ENCODE measurements around the gene CLDN14. TPM values are rescaled to one million over a fixed set of nuclear protein-coding genes. Genes with fewer than 3 reads are reported as not detected.
"Not testable (repeated sequence)": the region's sequence is repeated elsewhere in the genome, so short reads cannot be mapped to it uniquely, and the experiment has no call there.

CLDN14 gene
- total and polyA plus RNA-seq, 8 donors = 0.38 to 3.3 (median 0.92) TPM

- Histone ChIP-seq H3K27me3 (no peaks in the 10 kb centered on the region), H3K4me1 (peaks cover 12 to 20% (median 17%) of the 10 kb centered on the region in 3 donors), H3K36me3 (no peaks in the 10 kb centered on the region), H3K4me3 (no peak overlapping the region), H3K27ac (no peak overlapping the region), H3K9me3 (no peaks in the 10 kb centered on the region)
- intact Hi-C loops (cut with DNase I) = no loop called here
- no peak for DNase-seq
- FAIRE-seq = no peak
- WGBS, 2 donors = 67 to 70% methylated on average over 4 of the region's 4 CpGs
- TF ChIP-seq CTCF (IDR thresholded peaks at IDR 0.05) = no peak
- ATAC-seq = peak in 1 of 4 donors; percentile 46
Measured at GRCh38 chr21:36477001-36477400, 2.9 kb downstream of the CLDN14 start.

DNA sequence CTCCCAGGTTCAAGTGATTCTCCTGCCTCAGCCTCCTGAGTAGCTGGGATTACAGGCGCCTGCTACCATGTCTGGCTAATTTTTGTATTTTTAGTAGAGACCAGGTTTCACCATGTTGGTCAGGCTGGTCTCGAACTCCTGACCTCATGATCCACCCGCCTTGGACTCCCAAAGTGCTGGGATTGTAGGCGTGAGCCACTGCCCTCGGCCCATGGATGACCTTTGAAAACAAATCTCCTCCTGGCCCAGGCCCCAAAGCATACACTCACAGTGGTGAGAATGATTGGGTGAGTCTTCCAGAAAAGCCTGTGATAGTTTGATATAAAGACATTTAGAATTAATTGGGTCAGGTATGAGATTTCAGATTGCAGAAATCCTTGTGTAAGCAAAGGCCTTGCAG, 3.4 kb downstream of the CLDN14 start:
- H3K36me3 ChIP-seq; H3K9me3 ChIP-seq; H3K27ac ChIP-seq; FAIRE-seq; H3K27me3 ChIP-seq; DNase-seq; H3K4me3 ChIP-seq; ATAC-seq; intact Hi-C loops (cut with DNase I): not testable (repeated sequence)
- 82 to 87% methylated on average over 5 of the region's 5 CpGs for WGBS, 2 donors
- H3K4me1 ChIP-seq = peaks cover 9 to 16% (median 16%) of the 10 kb centered on the region in 3 donors

- H3K4me3 ChIP-seq = no peak overlapping the region
- no peaks in the 10 kb centered on the region for H3K9me3 ChIP-seq
- FAIRE-seq (no peak), DNase-seq (no peak), ATAC-seq (no peak)
- H3K27ac ChIP-seq = no peak overlapping the region
- intact Hi-C loops (cut with DNase I) = no loop called here
- TF ChIP-seq CTCF (IDR thresholded peaks at IDR 0.05) = no peak
- WGBS, 2 donors = 78 to 85% methylated on average over 6 of the region's 6 CpGs
- no peaks in the 10 kb centered on the region for H3K36me3 ChIP-seq
- H3K27me3 ChIP-seq = no peaks in the 10 kb centered on the region
- H3K4me1 ChIP-seq = peaks cover 2 to 5% (median 4%) of the 10 kb centered on the region in 3 donors
Measured at GRCh38 chr21:36474591-36474990, 5.3 kb downstream of the CLDN14 start.

DNA sequence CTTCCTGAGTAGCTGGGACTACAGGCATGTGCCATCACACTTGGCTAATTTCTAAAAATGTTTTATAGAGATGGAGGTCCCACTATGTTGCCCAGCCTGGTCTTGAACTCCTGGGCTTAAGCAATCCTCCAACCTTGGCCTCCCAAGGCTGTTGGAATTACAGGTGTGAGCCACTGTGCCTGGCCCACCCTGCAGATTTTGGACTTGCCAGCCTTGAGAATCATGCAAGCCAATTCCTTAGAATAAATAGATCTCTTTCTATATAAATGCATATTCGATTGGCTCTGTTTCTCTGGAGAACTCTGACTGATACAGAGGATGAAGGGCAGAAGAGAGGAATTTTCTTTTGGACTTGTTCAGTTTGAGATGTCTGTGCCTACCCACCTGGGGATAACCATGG, 6.7 kb downstream of the CLDN14 start:
- 83 to 84% methylated on average over 1 of the region's 1 CpG for WGBS, 2 donors
- Histone ChIP-seq H3K27me3 (no peaks in the 10 kb centered on the region), H3K36me3 (no peaks in the 10 kb centered on the region), H3K9me3 (no peaks in the 10 kb centered on the region), H3K4me1 (no peaks in the 10 kb centered on the region), H3K4me3 (no peak overlapping the region), H3K27ac (no peak overlapping the region)
- ATAC-seq (no peak), FAIRE-seq (no peak), DNase-seq (no peak)
- TF ChIP-seq CTCF (IDR thresholded peaks at IDR 0.05) = no peak
- intact Hi-C loops (cut with DNase I) = no loop called here

GRCh38 chr21:36472377-36472776, 7.5 kb downstream of the CLDN14 start:
- Histone ChIP-seq H3K4me1 (no peaks in the 10 kb centered on the region), H3K36me3 (no peaks in the 10 kb centered on the region), H3K9me3 (no peaks in the 10 kb centered on the region), H3K27me3 (no peaks in the 10 kb centered on the region), H3K4me3 (no peak overlapping the region), H3K27ac (no peak overlapping the region)
- no peak for TF ChIP-seq CTCF (IDR thresholded peaks at IDR 0.05)
- WGBS, 2 donors = 90 to 94% methylated on average over 2 of the region's 2 CpGs
- ATAC-seq (no peak), DNase-seq (peak in 1 of 6 donors; percentile 6), FAIRE-seq (no peak)
- intact Hi-C loops (cut with DNase I) = no loop called here

All from pancreas (tissue), 10 donors.